Activated naive CD4-positive, alpha-beta T cell treated with Interleukin-2 at 50 U/mL for 16 hours (primary cell): ENCODE data around the gene HHATL.

Experiments
- DNase-seq: peaks from one replicate; pipeline ENCODE4 v3.0.0-alpha.2; 2020

The HHATL gene

GRCh38 chr3:42662037-42662812, 40.4 kb downstream of the HHATL start:
- DNase-seq: no peak

- no peak for DNase-seq
These were observed 41.0 kb downstream of the HHATL start for GRCh38 chr3:42661593-42662022.

- no peak for DNase-seq
These were observed 41.7 kb downstream of the HHATL start for GRCh38 chr3:42660898-42661297.

- DNase-seq: no peak
These were observed 42.4 kb downstream of the HHATL start for GRCh38 chr3:42660131-42660715.

GRCh38 chr3:42659451-42660130, 43.0 kb downstream of the HHATL start:
- DNase-seq: no peak

GRCh38 chr3:42658771-42659390, 43.7 kb downstream of the HHATL start:
- DNase-seq: no peak

GRCh38 chr3:42658091-42658770, 44.4 kb downstream of the HHATL start:
- DNase-seq: no peak

- DNase-seq: no peak
These were observed 44.9 kb downstream of the HHATL start for GRCh38 chr3:42657675-42658074.

- no peak for DNase-seq
These were observed 45.7 kb downstream of the HHATL start for GRCh38 chr3:42656680-42657610.

GRCh38 chr3:42655980-42656679, 46.5 kb downstream of the HHATL start:
- no peak for DNase-seq

- no peak for DNase-seq
These were observed 47.2 kb downstream of the HHATL start for GRCh38 chr3:42655331-42655888.

GRCh38 chr3:42654331-42655201, 48.0 kb downstream of the HHATL start:
- no peak for DNase-seq

GRCh38 chr3:42653560-42654330, 48.9 kb downstream of the HHATL start, which contains the start of gene ZBTB47:
Gene ZBTB47, plus strand, starts transcription at chr3:42653697. Its CDS starts 4,659 bp downstream, at chr3:42658356.
- DNase-seq: no peak

- no peak for DNase-seq
These were observed 49.4 kb downstream of the HHATL start for GRCh38 chr3:42653303-42653559.

- no peak for DNase-seq
These were observed 49.8 kb downstream of the HHATL start for GRCh38 chr3:42652611-42653302.

GRCh38 chr3:42652251-42652610, 50.4 kb downstream of the HHATL start:
- DNase-seq: no peak

GRCh38 chr3:42651248-42652091, 51.1 kb downstream of the HHATL start:
- DNase-seq: no peak

GRCh38 chr3:42649783-42650182, 52.8 kb downstream of the HHATL start:
- no peak for DNase-seq
